Kidney epithelial cell (primary cell): ENCODE results near the gene NRDE2. TPM values are rescaled to one million over a fixed set of nuclear protein-coding genes. Genes with fewer than 3 reads are reported as not detected.

ENCODE experiments used
- DNase-seq: peaks from one replicate; pipeline ENCODE4 v3.0.0-alpha.2; 2010; ENCODE audit warnings: low read depth
- H3K27me3 ChIP-seq: 2 replicates; pipeline ENCODE4 v1.6.0; 2011; ENCODE audit warnings: low read length; ENCODE audit not compliant: control insufficient read depth, insufficient read depth
- H3K36me3 ChIP-seq: 2 replicates; pipeline ENCODE4 v1.5.1; 2011; ENCODE audit warnings: low read length; ENCODE audit not compliant: control insufficient read depth, insufficient read depth
- H3K4me3 ChIP-seq: 2 replicates; pipeline ENCODE4 v1.5.1; 2011; ENCODE audit warnings: low read depth, mild to moderate bottlenecking, control low read depth, low read length
- total RNA-seq: library from RNA; depleted of rRNA; stranded (reverse); fragments of >200 nt; gene quantifications from 2 replicates; pipeline ENCODE4 v1.2.3, GENCODE V29; 2015
- TF ChIP-seq, protein P1 (sequence below): IDR thresholded peaks from 2 replicates; pipeline ENCODE4 v1.5.1; 2011; ENCODE audit warnings: mild to moderate bottlenecking, moderate library complexity, low read length, control low read depth, inconsistent platforms; ENCODE audit not compliant: insufficient read depth, poor library complexity, severe bottlenecking

NRDE2 gene
- total RNA-seq, 1 donor from 2014 or later, result 9.3 TPM

DNA sequence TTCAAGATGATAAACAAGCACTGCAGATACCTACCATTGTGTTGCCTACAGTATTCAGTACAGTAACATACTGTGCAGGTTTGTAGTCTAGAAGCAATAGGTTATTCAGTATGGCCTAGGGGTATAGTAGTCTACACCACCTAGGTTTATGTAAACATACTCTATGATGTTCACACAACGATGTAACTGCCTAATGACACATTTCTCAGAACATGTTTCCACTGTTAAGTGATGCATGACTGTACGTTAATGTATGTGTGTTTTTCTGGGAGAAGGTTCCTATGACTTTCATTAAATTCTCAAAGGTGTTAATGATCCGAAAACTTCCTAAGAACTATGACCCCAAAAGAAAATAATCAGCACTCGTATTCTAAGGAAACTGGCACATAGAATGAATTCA, 44.2 kb upstream of the NRDE2 start:
- Histone ChIP-seq H3K36me3 (no peaks in the 10 kb centered on the region), H3K27me3 (no peaks in the 10 kb centered on the region), H3K4me3 (no peak overlapping the region)
- TF ChIP-seq, protein P1, sequence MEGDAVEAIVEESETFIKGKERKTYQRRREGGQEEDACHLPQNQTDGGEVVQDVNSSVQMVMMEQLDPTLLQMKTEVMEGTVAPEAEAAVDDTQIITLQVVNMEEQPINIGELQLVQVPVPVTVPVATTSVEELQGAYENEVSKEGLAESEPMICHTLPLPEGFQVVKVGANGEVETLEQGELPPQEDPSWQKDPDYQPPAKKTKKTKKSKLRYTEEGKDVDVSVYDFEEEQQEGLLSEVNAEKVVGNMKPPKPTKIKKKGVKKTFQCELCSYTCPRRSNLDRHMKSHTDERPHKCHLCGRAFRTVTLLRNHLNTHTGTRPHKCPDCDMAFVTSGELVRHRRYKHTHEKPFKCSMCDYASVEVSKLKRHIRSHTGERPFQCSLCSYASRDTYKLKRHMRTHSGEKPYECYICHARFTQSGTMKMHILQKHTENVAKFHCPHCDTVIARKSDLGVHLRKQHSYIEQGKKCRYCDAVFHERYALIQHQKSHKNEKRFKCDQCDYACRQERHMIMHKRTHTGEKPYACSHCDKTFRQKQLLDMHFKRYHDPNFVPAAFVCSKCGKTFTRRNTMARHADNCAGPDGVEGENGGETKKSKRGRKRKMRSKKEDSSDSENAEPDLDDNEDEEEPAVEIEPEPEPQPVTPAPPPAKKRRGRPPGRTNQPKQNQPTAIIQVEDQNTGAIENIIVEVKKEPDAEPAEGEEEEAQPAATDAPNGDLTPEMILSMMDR, result no peak
- DNase-seq, result no peak

DNA sequence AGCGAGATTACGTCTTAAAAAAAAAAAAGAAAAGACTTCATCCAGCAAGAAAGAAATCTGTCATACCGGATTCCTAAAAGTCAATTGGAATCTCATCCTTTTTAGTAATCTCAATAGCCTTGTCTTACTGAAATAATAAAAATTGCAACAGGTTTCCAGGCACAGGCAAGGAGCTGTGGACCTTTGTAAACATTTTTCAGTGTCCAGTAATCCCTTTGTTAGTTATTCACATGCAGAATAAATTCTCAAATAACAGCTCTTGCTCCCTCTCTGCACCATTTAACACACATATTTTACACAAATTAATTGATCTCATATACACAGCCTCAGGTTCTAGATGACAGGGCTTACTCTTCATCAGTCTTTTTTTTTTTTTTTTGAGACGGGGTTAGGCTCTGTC, 43.1 kb upstream of the NRDE2 start:
- Histone ChIP-seq H3K27me3 (no peaks in the 10 kb centered on the region), H3K4me3 (no peak overlapping the region), H3K36me3 (no peaks in the 10 kb centered on the region)
- TF ChIP-seq, protein P1, result no peak
- DNase-seq, result no peak

DNA sequence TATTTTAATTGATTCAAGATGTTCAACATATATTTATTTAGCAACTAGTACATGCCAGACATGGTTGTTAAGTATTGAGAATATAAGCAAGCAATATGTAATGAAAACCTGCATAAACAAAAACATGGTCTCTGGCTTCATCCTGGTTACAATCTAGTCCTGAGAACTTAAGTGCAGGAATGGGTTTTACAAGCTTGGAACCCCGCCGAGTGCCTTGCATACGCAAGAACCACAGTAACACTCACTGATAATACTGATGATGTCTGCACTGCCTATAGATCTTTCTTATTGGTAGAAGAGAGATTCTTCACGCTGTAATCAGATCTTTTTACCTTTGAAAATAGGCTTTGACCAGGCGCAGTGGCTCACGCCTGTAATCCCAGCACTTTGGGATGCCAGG, 42.1 kb upstream of the NRDE2 start:
- H3K36me3 ChIP-seq, result no peaks in the 10 kb centered on the region
- no peaks in the 10 kb centered on the region for H3K27me3 ChIP-seq
- DNase-seq, result no peak
- H3K4me3 ChIP-seq, result no peak overlapping the region
- TF ChIP-seq, protein P1, result no peak

DNA sequence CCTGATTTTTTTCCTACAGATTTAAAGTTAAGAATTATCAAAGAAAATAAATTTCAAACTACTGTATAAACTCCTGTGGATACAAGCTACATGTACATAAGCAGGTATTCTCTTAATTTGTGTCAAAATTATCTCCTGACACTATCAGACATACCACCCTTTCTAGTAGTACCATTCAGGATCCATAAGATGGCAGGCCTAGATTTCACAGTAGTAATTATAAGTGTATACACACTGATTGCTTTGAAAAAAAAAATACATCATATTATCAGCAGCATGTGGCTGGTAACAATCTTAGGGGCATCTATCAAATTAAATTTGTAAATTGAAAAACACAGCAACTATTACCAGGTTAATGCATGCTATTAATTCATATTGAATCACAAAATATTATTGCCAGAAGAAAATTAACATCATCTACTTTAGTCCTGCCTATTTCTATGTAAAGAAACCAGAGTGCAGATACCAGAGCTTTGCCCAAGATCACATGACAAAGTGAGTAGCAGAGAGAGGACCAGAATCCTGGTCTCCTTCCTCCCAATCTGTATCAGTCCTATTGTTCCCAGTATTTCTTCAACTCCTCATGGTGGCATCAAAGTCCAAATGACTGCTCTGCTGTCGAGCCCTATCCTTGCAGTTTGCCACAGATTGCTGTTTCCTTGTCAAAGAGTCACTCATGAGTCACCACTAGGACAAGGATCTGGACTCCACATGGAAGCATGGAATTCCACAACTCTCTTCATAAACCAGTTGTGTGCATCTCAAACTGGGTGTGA, 37.4 kb upstream of the NRDE2 start:
- no peak for DNase-seq

DNA sequence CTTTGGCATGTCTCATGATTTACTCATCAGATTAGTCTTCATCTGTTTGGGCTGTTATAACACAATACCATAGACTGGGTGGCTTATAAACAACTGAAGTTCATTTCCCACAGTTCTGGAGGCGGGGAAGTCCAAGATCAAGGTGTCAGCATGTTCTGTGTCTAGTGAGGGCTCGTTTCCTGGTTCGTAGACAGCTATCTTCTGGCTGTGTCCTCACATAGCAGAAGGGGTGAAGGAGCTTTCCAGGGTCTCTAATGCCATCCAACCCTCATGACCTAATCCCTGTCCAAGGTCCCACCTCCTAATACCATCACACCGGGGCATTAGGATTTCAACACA, 30.8 kb upstream of the NRDE2 start:
- no peak for DNase-seq
- H3K36me3 ChIP-seq, result no peaks in the 10 kb centered on the region
- no peak overlapping the region for H3K4me3 ChIP-seq
- TF ChIP-seq, protein P1, result no peak
- H3K27me3 ChIP-seq, result peaks cover 2% of the 10 kb centered on the region

More for the DNA sequence above, 37.4 kb upstream of the NRDE2 start:
- H3K36me3 ChIP-seq, result no peaks in the 10 kb centered on the region
- no peak overlapping the region for H3K4me3 ChIP-seq
- TF ChIP-seq, protein P1, result no peak
- no peaks in the 10 kb centered on the region for H3K27me3 ChIP-seq
